GM23338 (cell line): Measurements from ENCODE around the gene RAPGEF4.

Source experiments
- CTCF ChIP-seq, 2 experiments: fragments of 200-600 bp in 1 of 2; sonication (generic) in 1 of 2; conservative IDR thresholded peaks; 2 replicates each; pipeline versions ENCODE4 v1.5.1 to v1.6.1; 2016 to 2017; ENCODE audit warnings: antibody characterized with exemption in 2 of 2, low read depth in 2 of 2, mild to moderate bottlenecking in 2 of 2, moderate library complexity in 1 of 2
- ETS1 ChIP-seq: IDR thresholded peaks from 2 replicates; pipeline ENCODE4 v1.6.1; 2016; ENCODE audit warnings: antibody characterized with exemption
- EZH2 ChIP-seq: fragments of 200-600 bp; sonication (generic); IDR thresholded peaks from one replicate; pipeline ENCODE4 v1.8.0; 2017; ENCODE audit warnings: antibody characterized with exemption, mild to moderate bottlenecking, low read depth; ENCODE audit not compliant: unreplicated experiment
- POLR2AphosphoS5 ChIP-seq: IDR thresholded peaks from 2 replicates; pipeline ENCODE4 v1.6.1; 2016; ENCODE audit warnings: antibody characterized with exemption, low read depth
- STAT1 ChIP-seq: IDR thresholded peaks from one replicate; pipeline ENCODE4 v1.6.1; 2016; ENCODE audit warnings: antibody characterized with exemption; ENCODE audit not compliant: unreplicated experiment
- ZNF331 ChIP-seq: fragments of 250-450 bp; sonication (Bioruptor Pico); IDR thresholded peaks from 2 replicates; pipeline ENCODE4 v1.5.0; 2020; ENCODE audit warnings: low read depth, mild to moderate bottlenecking, moderate library complexity

GRCh38 chr2:172702451-172702850 lies 33.2 kb upstream of the RAPGEF4 start:
- TF ChIP-seq CTCF (conservative IDR thresholded peaks at IDR 0.05; ENCODE audit: low read depth in 2 of 2) (no peak), ETS1 (no peak), POLR2AphosphoS5 (no peak), EZH2 (no peak), STAT1 (no peak), ZNF331 (CRISPR knock-in tag) (no peak)
